ENCODE data around the gene NFAT5. TPM values are rescaled to one million over a fixed set of nuclear protein-coding genes. Genes with fewer than 3 reads are reported as not detected.

NFAT5 gene
- polyA plus RNA-seq, 1 donor: 26.8 TPM

DNA sequence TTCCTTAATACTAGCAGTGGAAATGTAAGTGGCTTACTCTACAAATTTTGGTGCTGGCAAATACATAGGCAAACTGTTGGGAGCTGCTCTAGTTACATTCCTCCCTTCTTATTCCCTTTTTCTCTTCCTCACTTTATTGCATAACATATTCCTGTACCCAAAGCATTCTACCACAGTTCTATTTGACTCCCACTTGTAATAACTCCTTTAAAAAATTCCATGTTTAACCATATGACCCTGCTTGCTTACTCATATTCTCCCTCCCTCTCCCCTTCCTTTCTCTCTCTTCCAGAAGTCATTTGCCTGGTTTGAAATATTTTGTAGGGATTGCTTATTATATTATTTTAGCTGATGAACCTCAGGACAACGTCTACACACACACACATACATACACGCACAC, 137.9 kb downstream of the NFAT5 start:
- H3K4me1 ChIP-seq (ENCODE audit: control insufficient read depth, insufficient read depth, low read length): no peaks in the 10 kb centered on the region

DNA sequence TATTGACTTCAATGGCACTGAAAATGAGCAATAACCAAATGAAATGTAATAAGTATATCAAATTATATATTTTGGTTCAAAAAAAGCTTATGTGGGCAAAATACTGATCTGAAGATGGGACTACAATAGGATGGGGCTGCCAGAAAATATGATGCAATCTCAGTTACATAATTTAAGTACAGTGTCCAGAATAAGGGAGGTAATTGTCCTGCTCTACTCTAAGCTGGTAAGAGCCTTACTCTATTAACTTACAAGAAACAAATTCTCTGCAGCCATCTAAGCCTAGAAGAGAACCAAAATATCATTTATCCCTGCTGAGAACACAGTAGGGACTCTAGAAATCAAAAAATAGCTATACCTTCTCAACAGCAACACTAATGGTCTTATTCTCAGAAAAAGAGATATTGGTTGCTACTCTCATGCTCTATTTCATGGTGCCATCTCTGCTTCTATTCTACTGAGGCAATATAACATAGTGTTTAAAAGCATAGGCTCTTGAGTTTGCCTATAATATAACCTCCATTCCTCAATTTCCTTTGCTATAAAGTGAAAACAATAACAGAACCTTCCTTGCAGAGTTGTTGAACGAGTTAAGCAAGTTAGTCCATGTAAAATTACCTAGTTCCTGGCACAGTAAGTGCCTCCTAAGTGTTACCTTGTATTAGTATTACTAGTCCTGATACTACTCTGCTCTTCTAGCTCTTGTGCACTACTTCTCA, 140.6 kb downstream of the NFAT5 start:
- no peaks in the 10 kb centered on the region for H3K27me3 ChIP-seq (ENCODE audit: control insufficient read depth, insufficient read depth, low read length)
- no peaks in the 10 kb centered on the region for H3K9me3 ChIP-seq (ENCODE audit: control insufficient read depth, low read depth, low read length)
- no peak overlapping the region for H3K27ac ChIP-seq (ENCODE audit: low read length)
- no peaks in the 10 kb centered on the region for H3K4me1 ChIP-seq (ENCODE audit: control insufficient read depth, insufficient read depth, low read length)
- peaks cover 9% of the 10 kb centered on the region for H3K36me3 ChIP-seq (ENCODE audit: control insufficient read depth, insufficient read depth, low read length)
- H3K4me3 ChIP-seq (ENCODE audit: low read length): no peak overlapping the region
- no peak for DNase-seq
- WGBS (ENCODE audit: insufficient coverage, low lambda C conversion rate): no CpG with 5 or more reads among the region's 1 CpG

More for the DNA sequence above, 137.9 kb downstream of the NFAT5 start:
- peaks cover 12% of the 10 kb centered on the region for H3K36me3 ChIP-seq (ENCODE audit: control insufficient read depth, insufficient read depth, low read length)
- H3K27ac ChIP-seq (ENCODE audit: low read length): no peak overlapping the region
- H3K9me3 ChIP-seq (ENCODE audit: control insufficient read depth, low read depth, low read length): no peaks in the 10 kb centered on the region
- H3K27me3 ChIP-seq (ENCODE audit: control insufficient read depth, insufficient read depth, low read length): no peaks in the 10 kb centered on the region
- H3K4me3 ChIP-seq (ENCODE audit: low read length): no peak overlapping the region
- DNase-seq: no peak
- WGBS (ENCODE audit: insufficient coverage, low lambda C conversion rate): no CpG with 5 or more reads among the region's 2 CpGs

DNA sequence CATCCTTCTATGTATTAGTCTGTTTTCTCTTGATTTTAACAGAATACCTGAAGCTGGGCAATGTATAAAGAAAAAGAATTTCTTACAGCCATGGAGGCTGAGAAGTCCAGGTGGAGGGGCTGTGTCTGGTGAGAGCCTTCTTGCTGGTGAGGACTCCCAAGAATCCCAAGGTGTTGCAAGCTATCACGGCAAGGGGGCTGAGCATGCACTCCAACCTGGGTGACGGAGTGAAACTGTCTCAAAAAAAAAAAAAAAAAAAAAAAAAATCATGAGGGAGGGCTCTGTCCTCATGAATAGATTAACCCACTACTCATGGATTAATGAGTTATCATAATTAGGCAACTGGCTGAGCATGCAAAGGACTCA, 141.2 kb downstream of the NFAT5 start:
- Histone ChIP-seq H3K9me3 (ENCODE audit: control insufficient read depth, low read depth, low read length) (no peaks in the 10 kb centered on the region), H3K27me3 (ENCODE audit: control insufficient read depth, insufficient read depth, low read length) (no peaks in the 10 kb centered on the region), H3K4me1 (ENCODE audit: control insufficient read depth, insufficient read depth, low read length) (no peaks in the 10 kb centered on the region), H3K36me3 (ENCODE audit: control insufficient read depth, insufficient read depth, low read length) (peaks cover 6% of the 10 kb centered on the region), H3K27ac (ENCODE audit: low read length) (no peak overlapping the region), H3K4me3 (ENCODE audit: low read length) (no peak overlapping the region)
- WGBS (ENCODE audit: insufficient coverage, low lambda C conversion rate): 90% methylated on average over 2 of the region's 2 CpGs
- DNase-seq: no peak

DNA sequence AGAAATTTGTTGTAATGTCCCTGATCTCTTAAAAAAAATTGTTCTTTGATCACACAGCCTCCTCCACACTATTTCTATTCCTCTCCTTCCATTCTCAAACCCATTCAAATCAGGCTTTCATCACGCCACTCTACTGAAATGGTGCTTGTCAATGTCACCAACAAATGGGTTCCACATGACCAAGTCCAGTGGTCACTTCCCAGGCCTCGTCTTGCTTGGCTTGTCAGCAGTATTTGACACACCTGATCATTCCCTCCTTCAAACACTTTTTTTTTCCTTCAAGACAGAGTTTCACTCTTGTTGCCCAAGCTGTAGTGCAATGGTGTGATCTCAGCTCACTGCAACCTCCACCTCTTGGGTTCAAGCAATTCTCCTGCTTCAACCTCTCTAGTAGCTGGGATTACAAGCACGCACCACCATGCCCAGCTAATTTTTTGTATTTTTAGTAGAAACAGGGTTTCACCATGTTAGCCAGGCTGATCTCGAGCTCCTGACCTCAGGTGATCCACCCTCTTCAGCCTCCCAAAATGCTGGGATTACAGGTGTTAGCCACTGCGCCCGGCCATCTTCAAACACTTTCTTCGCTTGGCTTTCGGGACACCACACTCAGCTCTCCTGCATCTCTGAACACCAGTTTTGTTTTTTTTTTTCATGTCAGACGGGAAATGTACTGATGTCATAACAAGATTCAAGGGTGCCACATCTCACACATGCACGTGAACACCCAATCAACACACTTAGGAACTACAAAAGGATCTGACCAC, 142.3 kb downstream of the NFAT5 start:
- Histone ChIP-seq H3K27me3 (ENCODE audit: control insufficient read depth, insufficient read depth, low read length) (no peaks in the 10 kb centered on the region), H3K9me3 (ENCODE audit: control insufficient read depth, low read depth, low read length) (no peaks in the 10 kb centered on the region), H3K4me1 (ENCODE audit: control insufficient read depth, insufficient read depth, low read length) (no peaks in the 10 kb centered on the region), H3K4me3 (ENCODE audit: low read length) (no peak overlapping the region), H3K36me3 (ENCODE audit: control insufficient read depth, insufficient read depth, low read length) (peaks cover 13% of the 10 kb centered on the region), H3K27ac (ENCODE audit: low read length) (no peak overlapping the region)
- no CpG with 5 or more reads among the region's 10 CpGs for WGBS (ENCODE audit: insufficient coverage, low lambda C conversion rate)
- no peak for DNase-seq

DNA sequence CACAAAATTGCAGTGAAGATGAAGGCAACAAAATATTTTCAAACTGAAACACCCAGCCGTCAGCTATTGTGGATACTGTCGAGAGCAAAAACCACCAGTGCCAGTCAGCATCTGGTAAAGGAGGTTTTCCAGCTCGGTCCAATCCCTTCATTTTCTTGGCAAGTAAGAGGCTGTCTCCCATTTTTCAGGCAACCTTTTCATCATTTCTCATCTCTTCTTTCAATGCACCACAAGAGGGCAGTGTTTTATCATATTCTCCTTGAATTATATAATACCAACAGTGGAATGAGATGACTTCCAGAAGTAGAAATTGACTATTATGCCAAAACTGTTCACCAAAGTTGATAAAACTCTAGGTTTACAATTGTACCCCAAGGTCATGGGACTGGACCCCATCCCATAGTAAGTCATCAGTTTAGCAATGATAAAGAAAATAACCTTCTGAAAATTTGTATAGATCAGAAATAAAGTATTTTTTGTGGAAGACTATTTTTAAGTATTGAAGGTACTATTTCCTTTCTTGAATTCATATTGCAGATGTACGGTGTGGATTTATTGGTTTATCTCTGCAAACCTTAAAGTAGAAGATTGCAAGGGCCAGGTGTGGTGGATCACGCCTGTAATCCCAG, 143.8 kb downstream of the NFAT5 start:
- H3K9me3 ChIP-seq (ENCODE audit: control insufficient read depth, low read depth, low read length): no peaks in the 10 kb centered on the region
- H3K36me3 ChIP-seq (ENCODE audit: control insufficient read depth, insufficient read depth, low read length): peaks cover 15% of the 10 kb centered on the region
- WGBS (ENCODE audit: insufficient coverage, low lambda C conversion rate): 40% methylated on average over 3 of the region's 5 CpGs
- no peak overlapping the region for H3K27ac ChIP-seq (ENCODE audit: low read length)
- DNase-seq: peak; percentile 40 to 54
- no peak overlapping the region for H3K4me3 ChIP-seq (ENCODE audit: low read length)
- no peaks in the 10 kb centered on the region for H3K27me3 ChIP-seq (ENCODE audit: control insufficient read depth, insufficient read depth, low read length)
- H3K4me1 ChIP-seq (ENCODE audit: control insufficient read depth, insufficient read depth, low read length): no peaks in the 10 kb centered on the region

DNA sequence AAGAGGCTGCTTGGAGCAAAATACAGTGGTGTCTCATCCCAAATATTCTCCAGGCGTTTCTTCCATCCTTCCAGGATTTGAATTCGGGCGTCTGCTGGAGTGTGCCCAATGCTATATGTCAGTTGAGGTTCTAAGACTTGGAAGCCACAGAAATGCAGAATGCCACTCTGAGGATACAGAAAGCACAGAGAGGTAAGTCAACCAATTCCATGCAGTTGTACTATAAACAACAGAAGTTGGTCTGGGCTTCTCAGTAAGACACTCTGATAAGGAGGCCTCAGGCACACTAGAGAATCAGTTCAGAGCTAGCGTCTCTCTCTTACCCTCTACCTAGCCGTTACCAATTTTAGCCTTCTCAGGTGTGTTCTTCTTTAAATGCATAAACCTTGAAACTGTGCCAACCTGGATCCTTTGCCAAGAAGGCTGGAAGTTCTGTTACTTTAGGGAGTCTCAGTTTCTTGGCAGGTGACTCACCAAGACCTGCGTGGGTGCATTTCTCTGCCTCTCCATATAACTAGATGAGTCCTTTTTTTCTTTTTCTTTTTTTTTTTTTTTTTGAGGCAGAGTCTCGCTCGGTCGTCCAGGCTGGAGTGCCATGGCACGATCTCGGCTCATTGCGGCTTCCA, 145.5 kb downstream of the NFAT5 start:
- Histone ChIP-seq H3K9me3 (ENCODE audit: control insufficient read depth, low read depth, low read length) (no peaks in the 10 kb centered on the region), H3K27me3 (ENCODE audit: control insufficient read depth, insufficient read depth, low read length) (no peaks in the 10 kb centered on the region), H3K27ac (ENCODE audit: low read length) (no peak overlapping the region), H3K4me1 (ENCODE audit: control insufficient read depth, insufficient read depth, low read length) (no peaks in the 10 kb centered on the region), H3K4me3 (ENCODE audit: low read length) (no peak overlapping the region), H3K36me3 (ENCODE audit: control insufficient read depth, insufficient read depth, low read length) (peaks cover 15% of the 10 kb centered on the region)
- no peak for DNase-seq
- 71% methylated on average over 1 of the region's 12 CpGs for WGBS (ENCODE audit: insufficient coverage, low lambda C conversion rate)

DNA sequence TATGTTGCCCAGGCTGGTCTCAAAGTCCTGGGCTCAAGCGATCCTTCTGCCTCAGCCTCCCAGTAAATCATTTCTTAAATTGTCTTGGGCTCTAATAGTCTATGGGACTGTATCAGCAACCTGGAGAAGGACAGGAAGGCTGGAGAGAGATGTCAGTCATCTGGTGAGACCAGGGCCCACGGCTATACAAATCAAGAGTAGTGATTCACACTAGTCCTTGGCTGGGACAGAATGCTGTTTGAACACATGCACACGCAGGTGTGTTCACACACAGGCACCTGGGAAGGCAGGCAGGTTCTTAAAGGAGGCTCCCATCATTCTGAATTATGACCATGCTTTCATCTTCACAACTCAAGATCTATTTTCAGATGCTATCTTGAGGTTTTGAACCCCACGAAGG, 146.5 kb downstream of the NFAT5 start:
- H3K36me3 ChIP-seq (ENCODE audit: control insufficient read depth, insufficient read depth, low read length): peaks cover 16% of the 10 kb centered on the region

DNA sequence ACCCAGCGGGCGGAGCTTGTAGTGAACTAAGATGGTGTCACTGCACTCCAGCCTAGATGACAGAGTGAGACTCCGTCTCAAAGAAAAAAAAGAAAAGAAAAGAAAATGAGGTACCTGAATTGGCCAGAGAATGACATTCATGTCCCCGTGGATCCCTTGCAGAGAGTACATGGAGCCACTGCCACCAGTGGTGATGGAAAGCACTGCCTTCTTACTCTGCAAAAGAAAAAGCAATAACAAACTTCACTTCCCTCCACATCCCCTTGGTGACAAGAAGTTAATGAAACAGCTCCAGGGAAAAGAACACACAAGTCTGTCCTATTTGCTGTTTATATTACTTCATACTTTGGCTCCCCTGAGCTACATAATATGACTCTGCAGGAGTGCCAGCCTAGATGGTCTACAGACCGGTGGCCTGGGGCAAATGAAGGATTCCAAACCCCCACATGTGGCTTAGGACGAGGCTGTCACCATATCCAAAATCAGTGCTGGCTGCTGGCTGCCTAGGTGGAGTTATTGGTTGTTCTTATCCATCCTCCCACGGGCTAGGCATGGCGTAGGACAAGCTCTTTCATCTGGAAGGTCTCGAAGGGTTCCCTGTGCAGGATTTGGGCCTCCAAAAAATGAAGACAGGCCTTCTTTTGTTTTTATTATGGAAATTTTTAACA, 147.3 kb downstream of the NFAT5 start:
- no peaks in the 10 kb centered on the region for H3K4me1 ChIP-seq (ENCODE audit: control insufficient read depth, insufficient read depth, low read length)
- no peaks in the 10 kb centered on the region for H3K27me3 ChIP-seq (ENCODE audit: control insufficient read depth, insufficient read depth, low read length)
- WGBS (ENCODE audit: insufficient coverage, low lambda C conversion rate): 93% methylated on average over 2 of the region's 9 CpGs
- peaks cover 20% of the 10 kb centered on the region for H3K36me3 ChIP-seq (ENCODE audit: control insufficient read depth, insufficient read depth, low read length)
- no peak overlapping the region for H3K4me3 ChIP-seq (ENCODE audit: low read length)
- H3K9me3 ChIP-seq (ENCODE audit: control insufficient read depth, low read depth, low read length): no peaks in the 10 kb centered on the region
- H3K27ac ChIP-seq (ENCODE audit: low read length): no peak overlapping the region
- DNase-seq: no peak

More for the DNA sequence above, 146.5 kb downstream of the NFAT5 start:
- no peak overlapping the region for H3K4me3 ChIP-seq (ENCODE audit: low read length)
- H3K9me3 ChIP-seq (ENCODE audit: control insufficient read depth, low read depth, low read length): no peaks in the 10 kb centered on the region
- DNase-seq: no peak
- WGBS (ENCODE audit: insufficient coverage, low lambda C conversion rate): no CpG with 5 or more reads among the region's 4 CpGs
- no peaks in the 10 kb centered on the region for H3K4me1 ChIP-seq (ENCODE audit: control insufficient read depth, insufficient read depth, low read length)
- no peak overlapping the region for H3K27ac ChIP-seq (ENCODE audit: low read length)
- H3K27me3 ChIP-seq (ENCODE audit: control insufficient read depth, insufficient read depth, low read length): no peaks in the 10 kb centered on the region

DNA sequence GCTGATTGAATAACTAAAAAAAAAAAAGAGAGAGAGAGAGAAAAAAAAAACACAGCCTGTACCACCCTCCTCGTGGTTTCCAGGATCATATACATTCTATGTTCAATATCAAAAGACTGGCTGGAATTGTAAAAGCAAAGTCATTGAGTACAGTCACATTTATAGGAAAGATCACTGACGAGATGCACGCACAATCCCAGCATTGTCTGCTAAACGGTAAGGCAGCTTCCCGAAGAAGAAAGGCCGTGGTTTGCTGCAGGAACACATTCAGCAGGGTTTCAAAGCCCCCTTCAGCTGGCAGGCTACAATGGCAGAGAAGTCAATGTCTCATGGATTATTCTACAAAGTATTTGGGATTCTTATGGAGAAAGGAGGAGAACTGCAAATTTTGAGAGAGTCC, 151.3 kb downstream of the NFAT5 start:
- H3K36me3 ChIP-seq (ENCODE audit: control insufficient read depth, insufficient read depth, low read length): peaks cover 18% of the 10 kb centered on the region

More for the DNA sequence above, 151.3 kb downstream of the NFAT5 start:
- H3K27ac ChIP-seq (ENCODE audit: low read length): no peak overlapping the region
- H3K27me3 ChIP-seq (ENCODE audit: control insufficient read depth, insufficient read depth, low read length): no peaks in the 10 kb centered on the region
- WGBS (ENCODE audit: insufficient coverage, low lambda C conversion rate): no CpG with 5 or more reads among the region's 6 CpGs
- H3K9me3 ChIP-seq (ENCODE audit: control insufficient read depth, low read depth, low read length): no peaks in the 10 kb centered on the region
- H3K4me1 ChIP-seq (ENCODE audit: control insufficient read depth, insufficient read depth, low read length): no peaks in the 10 kb centered on the region
- no peak overlapping the region for H3K4me3 ChIP-seq (ENCODE audit: low read length)
- DNase-seq: no peak

Measured in large intestine (tissue), 3 donors.